ENCODE data around the gene EPX.

- no peak for TF ChIP-seq CTCF (IDR thresholded peaks at IDR 0.05)
- TF ChIP-seq ZFX (IDR thresholded peaks at IDR 0.05; ENCODE audit: borderline replicate concordance), result no peak
These were observed 27.3 kb downstream of the EPX start for GRCh38 chr17:58219789-58220183.
